PC-9 (cell line): ENCODE measurements around the gene RPTOR. TPM values are rescaled to one million over a fixed set of nuclear protein-coding genes. Genes with fewer than 3 reads are reported as not detected.

Experiments used
- BruUV-seq: library from RNA; stranded (reverse); fragments of 400-500 nt; replicated peaks from 2 replicates; lab custom pipeline; 2021; lab: Mats Ljungman, UMichigan
- CTCF ChIA-PET: fragments of 300-600 bp; sonication (Branson Sonifier 250); formaldehyde crosslinking; loops from one replicate; lab custom pipeline; 2022; ENCODE audit warnings: antibody characterized with exemption; lab: Charles Lee
- POLR2A ChIA-PET: fragments of 300-600 bp; sonication (Branson Sonifier 250); formaldehyde crosslinking; loops from one replicate; lab custom pipeline; 2022; ENCODE audit warnings: antibody characterized with exemption; ENCODE audit not compliant: unreplicated experiment; lab: Charles Lee
- DNase-seq, 2 experiments: peaks; one replicate each; pipeline versions ENCODE4 v3.0.0 to v3.0.0-alpha.2; 2015 to 2022; ENCODE audit warnings: mixed read lengths in 1 of 2
- H2AFZ ChIP-seq: fragments of 200-600 bp; sonication (generic); 2 replicates; pipeline ENCODE4 v1.8.1; 2017; ENCODE audit warnings: antibody characterized with exemption
- H3F3A ChIP-seq: fragments of 200-600 bp; sonication (generic); 2 replicates; pipeline ENCODE4 v1.8.1; 2017; ENCODE audit warnings: antibody characterized with exemption, mild to moderate bottlenecking, low read depth; ENCODE audit not compliant: insufficient read depth
- H3K27ac ChIP-seq: fragments of 200-600 bp; sonication (generic); 2 replicates; pipeline ENCODE4 v1.6.1; 2016; ENCODE audit warnings: mixed run types
- H3K27me3 ChIP-seq: fragments of 200-600 bp; sonication (generic); 2 replicates; pipeline ENCODE4 v1.6.1; 2016; ENCODE audit warnings: low read depth, mixed run types; ENCODE audit not compliant: insufficient read depth
- H3K36me3 ChIP-seq: fragments of 200-600 bp; sonication (generic); 2 replicates; pipeline ENCODE4 v1.6.1; 2016; ENCODE audit warnings: low read depth, mixed run types
- H3K4me1 ChIP-seq: fragments of 200-600 bp; sonication (generic); replicated peaks from 2 replicates; pipeline ENCODE4 v1.6.1; 2016; ENCODE audit warnings: mixed run types; ENCODE audit not compliant: insufficient read depth
- H3K4me2 ChIP-seq: fragments of 200-600 bp; sonication (generic); 2 replicates; pipeline ENCODE4 v1.6.1; 2017; ENCODE audit warnings: mixed run types
- H3K4me3 ChIP-seq: fragments of 200-600 bp; sonication (generic); 2 replicates; pipeline ENCODE4 v1.6.1; 2016; ENCODE audit warnings: mixed run types
- H3K79me2 ChIP-seq: fragments of 200-600 bp; sonication (generic); 2 replicates; pipeline ENCODE4 v1.6.1; 2017; ENCODE audit warnings: low read depth, mixed run types
- H3K9me2 ChIP-seq: fragments of 200-600 bp; sonication (generic); 2 replicates; pipeline ENCODE4 v1.8.1; 2017; ENCODE audit warnings: mild to moderate bottlenecking; ENCODE audit not compliant: insufficient read depth
- H3K9me3 ChIP-seq: fragments of 200-600 bp; sonication (generic); 2 replicates; pipeline ENCODE4 v1.8.1; 2016; ENCODE audit warnings: low read depth; ENCODE audit not compliant: insufficient read depth
- H4K20me1 ChIP-seq: fragments of 200-600 bp; sonication (generic); 2 replicates; pipeline ENCODE4 v1.8.1; 2017; ENCODE audit not compliant: insufficient read depth
- CTCF ChIP-seq: fragments of 200-600 bp; sonication (generic); conservative IDR thresholded peaks from 2 replicates; pipeline ENCODE4 v1.6.1; 2017; ENCODE audit warnings: mixed run types, antibody characterized with exemption, mild to moderate bottlenecking, moderate library complexity
- EZH2 ChIP-seq: fragments of 200-600 bp; sonication (generic); IDR thresholded peaks from 2 replicates; pipeline ENCODE4 v1.8.0; 2017; ENCODE audit warnings: antibody characterized with exemption, low read depth
- intact Hi-C: fragments of 100-400 bp; cut with micrococcal nuclease; formaldehyde crosslinking; loops from one replicate; pipeline ENCODE4 v1.10.0; 2022; ENCODE audit not compliant: unreplicated experiment
- total RNA-seq: library from RNA; stranded (reverse); gene quantifications from 2 replicates; pipeline ENCODE4 v1.2.3, GENCODE V29; 2021

The RPTOR gene
- total RNA-seq, 1 experiment from 2014 or later: 50.8 TPM

GRCh38 chr17:80846932-80847331 is 302.3 kb downstream of the RPTOR start:
- H2AFZ ChIP-seq: no peak overlapping the region
- H3K27ac ChIP-seq: no peak overlapping the region
- intact Hi-C loops: no loop called here
- DNase-seq: no peak
- TF ChIP-seq CTCF: no peak
- TF ChIP-seq EZH2: no peak
- no peaks in the 10 kb centered on the region for H3K36me3 ChIP-seq
- POLR2A ChIA-PET: no interaction called here
- H3K4me1 ChIP-seq: no peaks in the 10 kb centered on the region
- no peaks in the 10 kb centered on the region for H3K79me2 ChIP-seq
- CTCF ChIA-PET: no interaction called here
- no TSS peak for BruUV-seq
- no peaks in the 10 kb centered on the region for H3K9me2 ChIP-seq
- H3K27me3 ChIP-seq: no peaks in the 10 kb centered on the region
- H3K4me3 ChIP-seq: no peak overlapping the region
- H3K4me2 ChIP-seq: no peak overlapping the region
- no peaks in the 10 kb centered on the region for H3F3A ChIP-seq
- no peaks in the 10 kb centered on the region for H3K9me3 ChIP-seq
- H4K20me1 ChIP-seq: no peaks in the 10 kb centered on the region

- no peak for DNase-seq
- no peak overlapping the region for H3K4me2 ChIP-seq
- no peaks in the 10 kb centered on the region for H3F3A ChIP-seq
- no peaks in the 10 kb centered on the region for H3K9me2 ChIP-seq
- H3K4me1 ChIP-seq: no peaks in the 10 kb centered on the region
- no peaks in the 10 kb centered on the region for H3K27me3 ChIP-seq
- H3K36me3 ChIP-seq: no peaks in the 10 kb centered on the region
- no peaks in the 10 kb centered on the region for H3K9me3 ChIP-seq
- no peak overlapping the region for H3K4me3 ChIP-seq
- H3K79me2 ChIP-seq: no peaks in the 10 kb centered on the region
- CTCF ChIA-PET: no interaction called here
- intact Hi-C loops: no loop called here
- no peak for TF ChIP-seq CTCF
- TF ChIP-seq EZH2: no peak
- H2AFZ ChIP-seq: no peak overlapping the region
- H3K27ac ChIP-seq: no peak overlapping the region
- BruUV-seq: no TSS peak
- no peaks in the 10 kb centered on the region for H4K20me1 ChIP-seq
- POLR2A ChIA-PET: interaction anchor here (0.5 kb wide), 1 partner anchor 754 kb away, joined by 5 read pairs; no protein-coding TSS in a partner anchor
These were observed 303.0 kb downstream of the RPTOR start for GRCh38 chr17:80847496-80848230.

GRCh38 chr17:80848449-80849102 is 303.9 kb downstream of the RPTOR start:
- no peaks in the 10 kb centered on the region for H3K27me3 ChIP-seq
- intact Hi-C loops: no loop called here
- H3F3A ChIP-seq: no peaks in the 10 kb centered on the region
- H4K20me1 ChIP-seq: no peaks in the 10 kb centered on the region
- no peak overlapping the region for H2AFZ ChIP-seq
- no peaks in the 10 kb centered on the region for H3K4me1 ChIP-seq
- TF ChIP-seq CTCF (no peak), EZH2 (no peak)
- no peaks in the 10 kb centered on the region for H3K36me3 ChIP-seq
- H3K4me3 ChIP-seq: no peak overlapping the region
- BruUV-seq: no TSS peak
- H3K79me2 ChIP-seq: no peaks in the 10 kb centered on the region
- H3K27ac ChIP-seq: no peak overlapping the region
- POLR2A ChIA-PET: no interaction called here
- no peaks in the 10 kb centered on the region for H3K9me3 ChIP-seq
- H3K4me2 ChIP-seq: no peak overlapping the region
- no peak for DNase-seq
- CTCF ChIA-PET: no interaction called here
- H3K9me2 ChIP-seq: no peaks in the 10 kb centered on the region
